ENCODE data around the gene CUX1.

DNA sequence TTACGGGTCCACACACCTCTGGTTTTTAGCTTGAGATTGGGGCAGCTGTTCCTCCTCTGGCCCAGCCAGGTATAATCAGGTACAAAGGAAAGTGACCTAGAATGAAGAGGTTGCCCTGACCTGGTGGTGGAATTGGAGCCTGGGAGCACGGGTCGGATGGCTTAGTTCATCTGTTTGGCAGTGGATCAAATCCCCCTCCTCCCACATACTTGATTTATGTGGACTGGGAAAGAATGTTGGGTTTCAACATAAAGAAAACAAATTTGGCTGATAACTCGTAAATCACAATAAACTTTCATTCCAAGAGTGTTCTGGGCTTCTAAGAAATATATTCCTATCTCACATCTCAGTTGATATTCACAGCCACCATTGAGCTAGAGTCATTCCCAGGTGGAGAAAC is 186.8 kb downstream of the CUX1 start:
- TF ChIP-seq POLR2A (IDR thresholded peaks at IDR 0.05) (no peak), CTCF (IDR thresholded peaks at IDR 0.05) (no peak)

Data from uterus (tissue), 2 donors.